Cardiac muscle cell (in vitro differentiated cells and primary cell): ENCODE results near the gene SYCP1. TPM values are rescaled to one million over a fixed set of nuclear protein-coding genes. Genes with fewer than 3 reads are reported as not detected.
"Not testable (repeated sequence)": the region's sequence is repeated elsewhere in the genome, so short reads cannot be mapped to it uniquely, and the experiment has no call there.

Experiments used
- DNase-seq, 2 donors: peaks; one replicate each; pipeline versions ENCODE4 v3.0.0 to v3.0.0-alpha.2; 2010 to 2017; ENCODE audit warnings: low read depth in 1 of 2, low spot score in 1 of 2
- H3K27ac ChIP-seq: fragments of 200-600 bp; sonication (generic); 2 replicates; pipeline ENCODE4 v1.5.1; 2016
- H3K27me3 ChIP-seq: fragments of 200-600 bp; sonication (generic); 2 replicates; pipeline ENCODE4 v1.6.0; 2016; ENCODE audit warnings: control low read depth
- H3K36me3 ChIP-seq: fragments of 200-600 bp; sonication (generic); 2 replicates; pipeline ENCODE4 v1.5.1; 2016; ENCODE audit warnings: control low read depth
- H3K4me1 ChIP-seq: fragments of 200-600 bp; sonication (generic); 2 replicates; pipeline ENCODE4 v1.8.1; 2017; ENCODE audit warnings: low read depth, mild to moderate bottlenecking, mixed run types
- H3K4me3 ChIP-seq: fragments of 200-600 bp; sonication (generic); 2 replicates; pipeline ENCODE4 v1.5.1; 2016; ENCODE audit warnings: mild to moderate bottlenecking
- H3K9me3 ChIP-seq: fragments of 200-600 bp; sonication (generic); 2 replicates; pipeline ENCODE4 v1.5.1; 2017; ENCODE audit warnings: low read depth, mild to moderate bottlenecking, control low read depth
- polyA plus RNA-seq: library from polyadenylated mRNA; unstranded; fragments of >200 nt; fragmentation: Nextera tagmentation; extraction: Ambion mirVana; gene quantifications from 2 replicates; pipeline ENCODE4 v1.2.1, GENCODE V29; 2016
- total RNA-seq: library from RNA; depleted of rRNA; stranded (reverse); fragments of >200 nt; gene quantifications from 2 replicates; pipeline ENCODE4 v1.2.3, GENCODE V29; 2016
- TF ChIP-seq, protein P1 (sequence below): IDR thresholded peaks from 2 replicates; pipeline ENCODE4 v1.5.1; 2012; ENCODE audit warnings: low read depth, mild to moderate bottlenecking, low read length

The SYCP1 gene
- total and polyA plus RNA-seq, 2 experiments from 2014 or later, result not detected

- H3K4me1 ChIP-seq, result no peaks in the 10 kb centered on the region
- no peak overlapping the region for H3K27ac ChIP-seq
- H3K36me3 ChIP-seq, result no peaks in the 10 kb centered on the region
- H3K27me3 ChIP-seq, result no peaks in the 10 kb centered on the region
- TF ChIP-seq, protein P1, sequence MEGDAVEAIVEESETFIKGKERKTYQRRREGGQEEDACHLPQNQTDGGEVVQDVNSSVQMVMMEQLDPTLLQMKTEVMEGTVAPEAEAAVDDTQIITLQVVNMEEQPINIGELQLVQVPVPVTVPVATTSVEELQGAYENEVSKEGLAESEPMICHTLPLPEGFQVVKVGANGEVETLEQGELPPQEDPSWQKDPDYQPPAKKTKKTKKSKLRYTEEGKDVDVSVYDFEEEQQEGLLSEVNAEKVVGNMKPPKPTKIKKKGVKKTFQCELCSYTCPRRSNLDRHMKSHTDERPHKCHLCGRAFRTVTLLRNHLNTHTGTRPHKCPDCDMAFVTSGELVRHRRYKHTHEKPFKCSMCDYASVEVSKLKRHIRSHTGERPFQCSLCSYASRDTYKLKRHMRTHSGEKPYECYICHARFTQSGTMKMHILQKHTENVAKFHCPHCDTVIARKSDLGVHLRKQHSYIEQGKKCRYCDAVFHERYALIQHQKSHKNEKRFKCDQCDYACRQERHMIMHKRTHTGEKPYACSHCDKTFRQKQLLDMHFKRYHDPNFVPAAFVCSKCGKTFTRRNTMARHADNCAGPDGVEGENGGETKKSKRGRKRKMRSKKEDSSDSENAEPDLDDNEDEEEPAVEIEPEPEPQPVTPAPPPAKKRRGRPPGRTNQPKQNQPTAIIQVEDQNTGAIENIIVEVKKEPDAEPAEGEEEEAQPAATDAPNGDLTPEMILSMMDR, result no peak
- H3K9me3 ChIP-seq, result no peaks in the 10 kb centered on the region
- no peak overlapping the region for H3K4me3 ChIP-seq
- no peak for DNase-seq
These were observed 48.8 kb downstream of the SYCP1 start for GRCh38 chr1:114903480-114903879.

GRCh38 chr1:114915720-114916119, 61.1 kb downstream of the SYCP1 start:
- not testable (repeated sequence) for H3K9me3 ChIP-seq, H3K4me3 ChIP-seq, H3K27ac ChIP-seq, H3K27me3 ChIP-seq, DNase-seq, H3K4me1 ChIP-seq, H3K36me3 ChIP-seq

GRCh38 chr1:114926607-114927006, 71.9 kb downstream of the SYCP1 start:
- Histone ChIP-seq H3K27ac (no peak overlapping the region), H3K36me3 (no peaks in the 10 kb centered on the region), H3K4me1 (no peaks in the 10 kb centered on the region), H3K4me3 (no peak overlapping the region), H3K27me3 (no peaks in the 10 kb centered on the region), H3K9me3 (no peaks in the 10 kb centered on the region)
- TF ChIP-seq, protein P1, result no peak
- DNase-seq, result no peak

DNA sequence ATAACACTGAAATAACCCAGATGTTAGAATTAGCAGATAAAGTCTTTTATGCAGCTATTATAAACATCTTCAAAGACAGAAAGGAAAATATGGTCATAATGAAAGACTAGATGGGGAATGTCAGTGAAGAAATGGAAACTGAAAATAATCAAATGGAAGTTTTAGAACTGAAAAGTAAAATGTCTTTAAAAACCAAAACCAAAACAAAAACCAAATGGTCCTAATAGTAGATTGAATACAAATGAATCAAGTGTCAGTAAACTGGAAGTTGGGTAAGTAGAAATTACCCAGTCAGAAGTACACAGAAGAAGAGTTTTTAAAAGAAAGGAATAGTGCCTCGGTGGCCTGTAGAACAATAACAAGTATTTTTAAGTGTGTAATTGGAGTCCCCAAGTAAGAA, 72.7 kb downstream of the SYCP1 start:
- Histone ChIP-seq H3K36me3 (no peaks in the 10 kb centered on the region), H3K4me1 (no peaks in the 10 kb centered on the region), H3K27me3 (no peaks in the 10 kb centered on the region), H3K9me3 (no peaks in the 10 kb centered on the region), H3K27ac (no peak overlapping the region), H3K4me3 (no peak overlapping the region)
- TF ChIP-seq, protein P1, result no peak
- no peak for DNase-seq

GRCh38 chr1:114956570-114956969, 101.9 kb downstream of the SYCP1 start:
- H3K27ac ChIP-seq, result no peak overlapping the region
- no peak overlapping the region for H3K4me3 ChIP-seq
- no peaks in the 10 kb centered on the region for H3K27me3 ChIP-seq
- H3K36me3 ChIP-seq, result no peaks in the 10 kb centered on the region
- H3K4me1 ChIP-seq, result no peaks in the 10 kb centered on the region
- TF ChIP-seq, protein P1, result peak; percentile 32
- peak; percentile 31 to 37 for DNase-seq
- H3K9me3 ChIP-seq, result no peaks in the 10 kb centered on the region

DNA sequence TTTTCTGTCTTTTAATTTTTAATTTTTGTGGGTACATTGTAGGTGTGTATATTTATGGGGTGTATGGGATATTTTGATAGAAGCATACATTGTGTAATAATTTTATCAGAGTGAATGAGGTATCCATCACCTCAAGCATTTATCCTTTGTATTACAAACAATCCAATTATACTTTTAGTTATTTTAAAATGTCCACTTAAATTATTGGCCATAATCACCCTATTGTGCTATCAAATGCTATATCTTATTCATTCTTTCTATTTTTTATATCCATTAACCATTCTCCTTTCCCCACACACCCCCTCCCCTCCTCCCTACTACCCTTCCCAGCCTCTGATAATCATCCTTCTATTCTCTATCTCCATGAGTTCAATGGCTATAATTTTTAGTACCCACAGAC, 104.8 kb downstream of the SYCP1 start:
- Histone ChIP-seq H3K4me1 (no peaks in the 10 kb centered on the region), H3K4me3 (no peak overlapping the region), H3K36me3 (no peaks in the 10 kb centered on the region), H3K27ac (no peak overlapping the region), H3K9me3 (no peaks in the 10 kb centered on the region), H3K27me3 (no peaks in the 10 kb centered on the region)
- TF ChIP-seq, protein P1, result no peak
- DNase-seq, result no peak
